DMS153 treated with DMSO at 0.1 percent for 48 hours (cell line): ENCODE data around the gene RADIL.
"Not testable (repeated sequence)": the region's sequence is repeated elsewhere in the genome, so short reads cannot be mapped to it uniquely, and the experiment has no call there.

Source experiments
- DNase-seq: peaks from one replicate; lab custom pipeline; 2025; ENCODE audit not compliant: unreplicated experiment; lab: John Stamatoyannopoulos, UW

The RADIL gene

GRCh38 chr7:4794171-4794570 lies 89.3 kb downstream of the RADIL start:
- DNase-seq: not testable (repeated sequence)

GRCh38 chr7:4793385-4793993 lies 90.0 kb downstream of the RADIL start:
- not testable (repeated sequence) for DNase-seq

DNA sequence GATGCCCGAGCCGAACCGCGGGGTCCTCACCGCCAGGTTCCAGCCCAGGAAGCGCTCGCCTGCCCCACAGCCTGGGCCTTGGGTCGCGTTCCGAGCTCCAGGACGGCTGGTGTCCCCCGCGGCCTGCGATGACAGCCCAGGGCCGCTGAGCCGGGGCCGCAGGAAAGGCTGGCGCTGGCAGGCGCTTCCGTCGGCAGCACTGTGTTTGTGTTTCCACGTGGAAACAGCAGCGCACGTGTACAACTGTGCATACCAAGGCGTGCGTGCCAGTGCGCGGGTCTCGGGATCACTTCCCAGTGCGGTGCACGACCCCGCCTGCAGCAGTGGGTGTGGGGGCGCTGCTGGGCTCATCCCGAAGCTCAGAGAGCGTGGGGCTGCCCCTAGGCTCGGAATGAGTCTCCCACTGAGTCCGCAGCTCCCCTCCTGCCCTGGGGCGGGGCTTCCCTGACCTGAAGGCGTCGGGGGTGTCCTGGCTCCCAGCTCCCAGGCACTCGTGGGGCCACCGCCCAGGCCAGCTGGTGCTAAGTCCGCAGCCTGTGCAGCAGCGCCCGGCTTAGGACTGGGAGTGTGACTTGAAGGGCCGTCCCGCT lies 90.9 kb downstream of the RADIL start:
- no peak for DNase-seq

DNA sequence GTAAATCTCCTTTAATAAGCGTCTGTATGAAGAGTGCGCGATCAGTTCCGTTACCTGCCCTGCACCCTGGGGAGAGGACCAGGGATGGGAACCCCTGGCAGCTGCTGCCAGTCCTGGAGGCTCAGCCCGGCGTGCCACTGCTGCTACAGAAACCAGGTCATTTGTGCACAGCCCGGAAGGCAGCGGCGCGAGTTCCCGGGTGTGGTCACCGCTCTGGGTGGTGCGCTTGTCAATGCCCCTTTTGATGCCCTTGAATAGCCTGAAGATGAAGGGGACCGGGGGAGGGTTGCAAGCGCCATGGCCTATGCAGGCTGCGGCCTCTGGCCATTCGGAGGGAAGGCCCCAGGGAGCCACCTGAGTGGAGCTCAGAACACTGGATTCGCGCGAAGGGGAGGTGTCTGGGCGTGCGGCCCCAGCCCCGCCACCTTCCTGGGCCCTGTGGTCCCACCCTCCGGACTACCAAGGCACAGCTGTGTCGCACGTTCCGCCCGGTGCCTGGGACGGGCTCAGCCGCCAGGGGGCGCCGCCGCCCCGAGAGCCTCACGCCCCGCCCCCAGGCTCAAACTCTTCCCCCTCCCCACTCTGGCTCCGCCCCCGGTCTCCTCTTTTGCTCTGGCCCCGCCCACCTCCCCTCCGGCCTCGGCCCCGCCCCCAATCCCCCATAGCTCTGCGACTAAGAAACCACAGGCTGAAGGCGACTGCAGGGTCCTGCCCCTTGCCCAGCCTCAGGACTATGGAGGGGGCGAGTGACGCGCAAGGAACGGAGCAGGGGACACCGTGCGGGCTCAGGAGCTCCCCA lies 91.6 kb downstream of the RADIL start:
- DNase-seq: no peak

- no peak for DNase-seq
Observed at GRCh38 chr7:4791101-4791737, 92.3 kb downstream of the RADIL start.

DNA sequence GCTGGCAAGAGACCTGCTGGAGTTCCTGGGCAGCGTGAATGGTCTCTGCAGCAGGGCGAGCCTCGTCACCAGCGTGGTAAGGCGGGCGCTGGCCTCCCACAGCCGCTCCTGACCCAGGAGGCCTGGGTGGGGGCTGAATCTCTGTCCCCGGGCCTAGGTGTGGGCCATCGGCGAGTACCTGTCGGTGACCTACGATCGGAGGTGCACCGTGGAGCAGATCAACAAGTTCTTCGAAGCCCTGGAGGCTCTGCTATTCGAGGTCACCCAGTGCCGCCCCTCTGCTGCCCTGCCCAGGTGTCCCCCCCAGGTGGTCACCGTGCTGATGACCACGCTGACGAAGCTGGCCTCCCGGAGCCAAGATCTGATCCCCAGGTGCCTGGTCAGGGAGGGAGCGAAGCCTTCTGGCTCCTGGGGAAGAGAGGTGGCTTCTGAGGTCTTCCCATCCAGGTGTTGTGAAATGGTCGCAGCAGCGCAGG lies 93.0 kb downstream of the RADIL start:
- DNase-seq: no peak

GRCh38 chr7:4790078-4790465 lies 93.4 kb downstream of the RADIL start:
- DNase-seq: no peak

DNA sequence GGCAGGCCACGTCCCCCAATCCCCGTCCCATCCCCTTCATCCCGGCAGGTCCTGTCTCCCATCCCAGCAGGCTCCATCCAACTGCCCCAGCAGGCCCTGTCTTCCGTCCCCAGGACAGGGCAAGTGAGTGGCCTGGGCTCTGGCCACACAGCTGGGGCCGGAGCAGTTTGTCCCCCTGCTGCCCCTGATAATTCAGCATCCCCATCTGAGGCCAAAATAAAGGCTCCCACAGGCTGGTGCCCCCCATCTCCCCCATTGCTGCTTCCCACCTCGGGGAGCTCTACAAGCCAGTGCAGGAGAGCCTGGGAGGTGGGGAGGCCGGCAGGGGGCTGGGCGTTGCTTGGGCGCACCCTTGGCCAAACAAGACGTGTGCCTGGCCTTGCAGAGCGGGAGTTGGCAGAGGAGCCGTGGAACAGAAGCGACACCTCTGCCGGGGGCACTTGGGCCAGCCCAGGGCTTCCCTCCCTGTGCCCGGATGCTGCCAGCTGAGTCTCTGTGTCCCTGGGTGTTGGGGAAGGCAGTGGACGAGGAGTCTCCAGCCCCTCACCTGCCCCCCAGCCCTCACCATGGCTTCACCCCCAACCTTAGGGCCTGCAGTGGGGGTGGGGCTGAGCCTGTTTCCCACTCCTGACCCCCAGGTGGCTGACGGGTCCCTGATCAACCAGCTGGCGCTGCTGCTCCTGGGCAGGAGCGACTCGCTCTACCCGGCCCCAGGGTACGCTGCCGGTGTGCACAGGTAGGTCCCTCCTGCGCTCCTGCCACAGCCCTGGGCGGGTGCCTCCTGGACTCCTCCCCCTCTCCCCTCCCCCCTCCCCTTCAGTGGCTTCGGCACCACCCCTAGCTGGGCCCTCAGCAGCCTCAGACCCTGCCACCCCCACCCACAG lies 94.1 kb downstream of the RADIL start:
- no peak for DNase-seq

DNA sequence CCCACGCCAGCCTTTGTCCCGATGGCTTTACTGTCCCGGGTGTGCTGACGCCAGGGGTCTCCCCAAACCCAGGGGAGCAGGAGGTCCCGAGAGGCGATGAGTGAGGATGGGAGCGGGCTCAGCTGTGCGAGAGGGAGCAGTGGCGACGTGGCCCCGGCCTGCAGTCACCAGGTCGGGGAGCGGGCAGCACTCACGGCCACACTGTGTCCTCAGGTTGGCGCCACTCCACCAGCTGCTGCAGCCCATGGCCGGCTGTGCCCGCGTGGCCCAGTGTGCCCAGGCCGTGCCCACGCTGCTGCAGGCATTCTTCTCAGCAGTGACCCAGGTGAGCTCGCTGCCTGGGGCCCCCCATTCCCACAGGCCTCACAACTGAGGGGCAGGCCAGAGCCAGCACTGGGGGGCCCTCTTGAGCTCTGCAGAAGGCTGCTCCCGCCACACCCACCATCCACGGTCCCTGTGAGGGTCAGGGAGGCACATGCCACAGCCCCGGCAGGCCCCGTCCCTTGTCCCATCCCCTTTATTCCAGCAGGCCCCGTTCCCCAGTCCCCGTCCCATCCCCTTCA lies 94.8 kb downstream of the RADIL start:
- DNase-seq: no peak

DNA sequence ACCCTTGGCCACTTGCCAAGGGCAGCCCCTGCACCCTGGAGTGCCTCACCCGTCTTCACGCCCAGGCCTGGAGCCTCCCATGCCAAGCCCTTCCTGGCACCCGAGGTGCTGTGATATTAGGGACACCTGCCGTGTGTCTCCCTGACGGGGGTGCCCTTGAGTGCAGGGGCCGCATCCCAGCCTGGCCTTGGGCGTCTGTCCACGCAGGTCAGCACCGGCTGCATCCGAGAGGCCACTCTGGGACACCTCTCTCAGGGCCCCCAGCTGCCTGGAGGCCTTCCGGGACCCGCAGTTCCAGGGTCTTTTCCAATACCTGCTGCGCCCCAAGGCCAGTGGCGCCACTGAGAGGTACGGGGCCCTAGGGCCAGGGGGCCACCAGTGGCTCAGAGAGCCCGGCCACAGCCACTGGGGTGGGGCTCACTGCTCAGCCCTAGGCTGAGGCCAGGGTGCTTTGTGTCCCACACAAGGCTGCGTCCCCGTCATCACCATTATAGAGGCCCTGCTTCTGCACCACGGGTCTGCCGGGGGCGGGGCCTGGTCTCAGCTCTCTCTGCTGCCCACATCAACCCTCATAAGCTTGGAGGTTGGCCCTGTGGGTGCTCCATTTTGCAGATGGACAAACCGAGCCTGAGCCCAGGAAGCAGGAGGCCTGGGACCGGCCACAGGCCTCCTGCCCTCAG lies 95.4 kb downstream of the RADIL start:
- no peak for DNase-seq

GRCh38 chr7:4787541-4787940 lies 96.0 kb downstream of the RADIL start:
- DNase-seq: no peak

DNA sequence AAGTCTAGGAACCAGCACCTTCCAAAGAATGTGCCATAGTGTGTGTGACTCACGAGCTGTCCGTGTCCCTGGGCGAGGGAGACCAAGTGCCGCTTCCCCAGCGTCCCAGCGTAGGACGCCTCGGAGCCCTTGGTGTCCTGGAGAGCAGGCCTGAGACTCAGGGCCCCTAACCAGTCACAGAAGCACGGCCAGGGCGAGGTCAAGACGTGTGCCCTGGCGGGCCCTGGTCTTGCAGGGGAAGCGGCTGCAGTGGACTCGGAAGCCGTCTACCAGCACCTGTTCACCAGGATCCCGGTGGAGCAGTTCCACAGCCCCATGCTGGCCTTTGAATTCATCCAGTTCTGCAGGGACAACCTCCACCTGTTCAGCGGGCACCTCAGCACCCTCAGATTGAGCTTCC lies 97.5 kb downstream of the RADIL start:
- no peak for DNase-seq

DNA sequence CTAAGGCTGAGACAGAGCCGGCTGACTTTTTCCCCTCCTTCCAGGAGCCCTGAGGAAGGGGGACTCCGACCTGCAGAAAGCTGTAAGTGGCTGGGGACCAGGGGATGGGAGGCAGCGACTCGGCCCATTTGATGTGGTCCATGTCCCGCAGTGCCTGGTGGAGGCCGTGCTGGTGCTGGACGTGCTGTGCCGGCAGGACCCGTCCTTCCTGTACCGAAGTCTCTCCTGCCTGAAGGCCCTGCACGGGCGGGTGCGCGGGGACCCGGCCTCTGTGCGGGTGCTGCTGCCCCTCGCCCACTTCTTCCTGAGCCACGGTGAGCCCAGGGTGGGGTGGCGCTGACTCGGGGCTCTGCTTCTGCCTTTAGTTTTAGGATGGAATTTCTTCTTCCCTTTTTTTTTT lies 98.1 kb downstream of the RADIL start:
- DNase-seq: no peak

DNA sequence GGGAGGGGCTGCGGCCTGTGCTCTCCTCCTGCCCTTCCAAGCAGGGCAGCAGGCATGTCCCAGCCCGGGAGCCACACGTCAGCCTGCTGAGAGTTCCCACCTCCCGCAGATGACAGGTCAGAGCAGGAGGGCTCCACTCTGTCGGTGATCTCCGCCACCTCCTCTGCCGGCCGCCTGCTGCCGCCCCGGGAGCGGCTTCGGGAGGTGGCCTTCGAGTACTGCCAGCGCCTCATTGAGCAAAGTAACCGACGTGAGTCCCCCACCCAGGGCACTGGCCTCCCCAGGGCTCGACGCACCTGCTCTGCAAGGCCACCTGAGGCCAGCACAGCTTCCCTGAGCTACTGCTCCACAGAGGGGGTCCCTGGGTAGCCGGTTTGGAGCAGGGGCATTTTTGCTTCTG lies 98.7 kb downstream of the RADIL start:
- DNase-seq: no peak

GRCh38 chr7:4783762-4784351 lies 99.7 kb downstream of the RADIL start:
- DNase-seq: no peak

DNA sequence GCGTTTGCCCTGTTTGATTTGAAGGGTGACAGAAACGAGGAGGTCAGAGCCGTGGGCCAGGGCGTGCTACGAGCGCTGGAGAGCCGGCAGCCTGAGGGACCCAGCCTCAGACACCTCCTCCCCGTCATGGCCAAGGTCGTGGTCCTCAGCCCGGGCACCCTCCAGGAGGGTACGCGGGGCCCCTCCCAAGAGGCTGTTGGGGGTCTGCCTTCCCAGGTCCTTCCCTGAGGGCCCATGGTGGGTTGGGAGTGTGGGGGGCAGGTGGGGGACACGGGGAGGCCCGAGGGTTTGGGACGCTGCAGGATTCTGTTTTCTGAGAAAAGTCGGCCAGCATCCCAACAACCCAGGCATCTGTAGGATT lies 100.2 kb downstream of the RADIL start:
- no peak for DNase-seq

DNA sequence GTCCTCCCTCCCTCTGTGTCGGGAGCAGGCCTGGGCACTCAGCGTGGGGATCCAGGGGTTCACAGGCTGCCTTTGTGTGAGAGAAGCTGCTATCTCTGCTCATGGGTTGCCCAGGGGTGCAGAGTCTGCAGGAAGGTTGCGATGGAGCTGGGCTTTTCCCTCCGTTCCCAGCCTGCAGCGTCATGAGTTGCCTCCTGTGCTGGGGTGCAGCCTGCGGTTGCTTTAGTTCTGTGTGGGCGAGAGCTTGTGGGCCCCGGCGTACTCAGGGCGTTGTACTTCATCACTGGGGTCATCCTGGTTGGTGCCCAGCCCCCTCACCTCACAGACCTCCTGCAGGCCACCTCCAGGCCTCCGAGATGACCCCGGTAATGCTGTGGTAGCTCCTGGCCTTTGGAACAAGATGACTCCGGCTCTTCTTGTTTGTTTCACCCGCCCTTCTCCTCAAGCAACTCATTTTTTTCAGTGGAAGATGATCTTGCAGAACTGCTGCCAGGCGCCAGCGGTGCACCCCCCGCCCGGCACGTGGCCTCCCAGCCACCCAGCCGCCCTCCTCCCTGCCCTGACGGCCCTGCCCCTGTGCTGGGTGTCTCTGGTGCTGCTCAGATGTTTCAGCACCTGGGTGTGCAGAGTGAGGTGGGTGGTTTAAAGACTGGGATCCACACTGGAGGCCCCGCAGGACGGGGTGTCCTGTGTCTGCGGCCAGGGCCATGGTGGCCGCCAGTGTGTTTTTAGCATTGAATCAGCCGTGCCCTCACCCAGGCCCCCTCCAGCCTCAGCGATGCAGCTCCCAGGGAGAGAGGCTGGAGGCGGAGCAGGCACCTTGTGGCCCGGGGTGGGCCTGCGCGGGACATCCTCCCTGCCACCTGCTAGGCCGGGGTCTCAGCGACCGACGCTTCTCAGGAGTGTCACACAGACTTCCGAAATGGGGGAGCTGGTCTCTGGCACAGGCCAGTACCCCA lies 100.9 kb downstream of the RADIL start:
- no peak for DNase-seq

DNA sequence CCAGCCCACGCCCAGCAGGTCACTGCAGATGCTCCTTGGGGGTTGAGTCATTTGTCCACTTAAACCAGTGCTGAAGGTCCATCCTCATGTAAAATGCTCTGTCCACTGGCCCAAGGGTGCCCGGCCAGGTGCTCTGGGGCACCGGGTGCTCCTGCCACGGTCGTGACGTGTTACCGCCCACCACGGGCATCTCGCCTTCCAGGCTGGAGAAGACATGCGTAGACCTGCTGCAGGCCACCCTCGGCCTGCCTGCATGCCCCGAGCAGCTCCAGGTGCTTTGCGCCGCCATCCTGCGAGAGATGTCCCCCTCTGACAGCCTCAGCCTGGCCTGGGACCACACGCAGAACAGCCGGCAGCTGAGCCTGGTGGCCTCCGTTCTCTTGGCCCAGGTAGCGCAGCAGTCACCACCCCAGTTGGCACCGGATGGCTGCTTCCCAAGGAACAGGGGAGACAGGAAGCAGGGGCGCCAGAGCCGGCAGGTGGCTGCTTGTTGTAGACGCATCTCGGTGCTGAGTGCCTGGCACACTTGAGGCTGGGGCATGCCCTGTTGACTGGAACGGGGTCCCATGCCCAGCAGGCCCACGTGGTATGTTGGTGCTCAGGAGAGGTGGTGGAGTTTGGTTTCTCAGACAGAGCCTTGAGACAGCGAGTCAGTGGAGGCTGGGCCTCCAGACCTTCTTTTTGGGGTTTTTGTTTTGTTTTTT lies 102.0 kb downstream of the RADIL start:
- no peak for DNase-seq
